HCT116 (cell line): ENCODE data around the gene MSANTD3. TPM values are rescaled to one million over a fixed set of nuclear protein-coding genes. Genes with fewer than 3 reads are reported as not detected.

ENCODE experiments used
- ATAC-seq: fragments of 200-7000 bp; cut with Tn5 transposase; 2 replicates; pipeline ENCODE4 v1.9.1; 2020; ENCODE audit warnings: mild to moderate bottlenecking, moderate library complexity
- BruUV-seq: library from RNA; stranded (reverse); fragments of 400-500 nt; replicated peaks from 2 replicates; lab custom pipeline; 2021; lab: Mats Ljungman, UMichigan
- CTCF ChIA-PET: fragments of 300-600 bp; sonication (Branson Sonifier 250); formaldehyde crosslinking; loops from one replicate; lab custom pipeline; 2021; ENCODE audit warnings: antibody characterized with exemption; lab: Charles Lee
- POLR2A ChIA-PET: fragments of 300-600, 350-600 bp; sonication (Branson Sonifier 250); formaldehyde crosslinking; loops from one replicate; lab custom pipeline; 2021; ENCODE audit warnings: antibody characterized with exemption; lab: Charles Lee
- RAD21 ChIA-PET, 2 experiments: fragments of 300-600 bp; sonication (Branson Sonifier 250); formaldehyde crosslinking; loops; one replicate each; lab custom pipeline; 2023; ENCODE audit warnings: low total read pairs in 2 of 2; ENCODE audit not compliant: uncharacterized antibody in 2 of 2, unreplicated experiment in 2 of 2, low non-redundant PET in 1 of 2; lab: Charles Lee
- DNase-seq: peaks from one replicate; pipeline ENCODE4 v3.0.0-alpha.2; 2010; ENCODE audit warnings: low read depth, low spot score
- H2AFZ ChIP-seq: fragments of 200-600 bp; shearing (Covaris generic), sonication (generic); 2 replicates; pipeline ENCODE4 v1.6.1; 2017; ENCODE audit warnings: low read depth, mixed run types, mixed read lengths, antibody characterized with exemption, low read length; ENCODE audit not compliant: poor library complexity, severe bottlenecking
- H3K27ac ChIP-seq: 2 replicates; pipeline ENCODE4 v1.5.1; 2012; ENCODE audit warnings: low read depth, low read length
- H3K27me3 ChIP-seq: fragments of 200-600 bp; sonication (generic); 2 replicates; pipeline ENCODE4 v1.6.1; 2016; ENCODE audit warnings: mixed run types, low read length, mixed read lengths; ENCODE audit not compliant: insufficient read depth
- H3K36me3 ChIP-seq, 2 experiments: fragments of 200-500 bp in 1 of 2; fragments of 200-600 bp in 1 of 2; sonication (Bioruptor generic) in 1 of 2; sonication (generic) in 1 of 2; 2 replicates each; pipeline versions ENCODE4 v1.5.1 to v1.6.1; 2014 to 2016; ENCODE audit warnings: low read length in 2 of 2, inconsistent platforms in 1 of 2, mixed read lengths in 1 of 2, mixed run types in 1 of 2; ENCODE audit not compliant: insufficient read depth in 2 of 2, control insufficient read depth in 1 of 2
- H3K4me1 ChIP-seq, 2 experiments: fragments of 200-600 bp in 1 of 2; sonication (generic) in 1 of 2; 2 replicates each; pipeline versions ENCODE4 v1.5.1 to v1.6.1; 2012 to 2017; ENCODE audit warnings: low read length in 2 of 2, inconsistent platforms in 1 of 2, mild to moderate bottlenecking in 1 of 2, mixed read lengths in 1 of 2, mixed run types in 1 of 2, moderate library complexity in 1 of 2; ENCODE audit not compliant: insufficient read depth in 2 of 2, control insufficient read depth in 1 of 2
- H3K4me2 ChIP-seq: fragments of 200-600 bp; sonication (generic); 2 replicates; pipeline ENCODE4 v1.6.1; 2017; ENCODE audit warnings: mixed run types, low read length, mixed read lengths
- H3K4me3 ChIP-seq, 2 experiments: fragments of 200-600 bp in 1 of 2; sonication (generic) in 1 of 2; replicated peaks in 1 of 2; 2 replicates each; pipeline ENCODE4 v1.5.1; 2011 to 2016; ENCODE audit warnings: low read length in 2 of 2, control low read depth in 1 of 2, low read depth in 1 of 2, mild to moderate bottlenecking in 1 of 2, mixed read lengths in 1 of 2, mixed run types in 1 of 2
- H3K79me2 ChIP-seq: fragments of 200-600 bp; sonication (generic); 2 replicates; pipeline ENCODE4 v1.6.1; 2017; ENCODE audit warnings: mild to moderate bottlenecking, mixed run types, low read length, moderate library complexity, mixed read lengths; ENCODE audit not compliant: insufficient read depth
- H3K9ac ChIP-seq: fragments of 200-600 bp; sonication (generic); 2 replicates; pipeline ENCODE4 v1.6.1; 2016; ENCODE audit warnings: low read length, mixed read lengths
- H3K9me2 ChIP-seq: fragments of 200-600 bp; sonication (generic), shearing (Covaris generic); 2 replicates; pipeline ENCODE4 v1.6.1; 2017; ENCODE audit warnings: mixed run types, mild to moderate bottlenecking, moderate library complexity; ENCODE audit not compliant: insufficient read depth
- H3K9me3 ChIP-seq, 2 experiments: fragments of 200-500 bp in 1 of 2; fragments of 200-600 bp in 1 of 2; sonication (Bioruptor generic) in 1 of 2; sonication (generic) in 1 of 2; 2 replicates each; pipeline ENCODE4 v1.6.1; 2014 to 2017; ENCODE audit warnings: low read length in 2 of 2, mixed read lengths in 2 of 2, inconsistent platforms in 1 of 2, low read depth in 1 of 2, mild to moderate bottlenecking in 1 of 2, mixed run types in 1 of 2, moderate library complexity in 1 of 2; ENCODE audit not compliant: control insufficient read depth in 1 of 2, insufficient read depth in 1 of 2
- H4K20me1 ChIP-seq: fragments of 200-600 bp; sonication (generic), shearing (Covaris generic); 2 replicates; pipeline ENCODE4 v1.6.1; 2017; ENCODE audit warnings: mixed run types, mild to moderate bottlenecking, moderate library complexity; ENCODE audit not compliant: insufficient read depth
- CEBPB ChIP-seq: IDR thresholded peaks from 2 replicates; pipeline ENCODE4 v1.6.1; 2012; ENCODE audit warnings: low read depth
- CTCF ChIP-seq, 3 experiments: fragments of 200-600 bp in 1 of 3; sonication (generic) in 1 of 3; IDR thresholded peaks in 2 of 3; conservative IDR thresholded peaks in 1 of 3; 2 replicates each; pipeline ENCODE4 v1.5.1; 2012 to 2017; ENCODE audit warnings: low read depth in 2 of 3, low read length in 2 of 3, antibody characterized with exemption in 1 of 3, borderline replicate concordance in 1 of 3, control low read depth in 1 of 3, mild to moderate bottlenecking in 1 of 3, mixed read lengths in 1 of 3, mixed run types in 1 of 3, moderate library complexity in 1 of 3; ENCODE audit not compliant: insufficient read depth in 1 of 3
- EGR1 ChIP-seq: IDR thresholded peaks from 2 replicates; pipeline ENCODE4 v1.6.1; 2012; ENCODE audit warnings: low read depth
- EZH2 ChIP-seq: fragments of 200-600 bp; sonication (generic); IDR thresholded peaks from 2 replicates; pipeline ENCODE4 v1.6.1; 2017; ENCODE audit warnings: antibody characterized with exemption, mixed run types
- EZH2phosphoT487 ChIP-seq: fragments of 200-600 bp; IDR thresholded peaks from 2 replicates; pipeline ENCODE4 v1.6.1; 2018; ENCODE audit warnings: antibody characterized with exemption, borderline replicate concordance
- JUND ChIP-seq: IDR thresholded peaks from 2 replicates; pipeline ENCODE4 v1.6.1; 2012
- MAX ChIP-seq: IDR thresholded peaks from 2 replicates; pipeline ENCODE4 v1.6.1; 2012
- POLR2A ChIP-seq: IDR thresholded peaks from 2 replicates; pipeline ENCODE4 v1.7.0; 2011; ENCODE audit warnings: borderline replicate concordance; ENCODE audit not compliant: insufficient read depth, insufficient read length; ENCODE audit errors: extremely low read depth
- POLR2AphosphoS5 ChIP-seq: IDR thresholded peaks from 2 replicates; pipeline ENCODE4 v1.6.1; 2011; ENCODE audit warnings: mild to moderate bottlenecking, low read depth, low read length, moderate library complexity
- SP1 ChIP-seq: IDR thresholded peaks from 2 replicates; pipeline ENCODE4 v1.6.1; 2012; ENCODE audit warnings: low read depth
- TCF7L2 ChIP-seq: IDR thresholded peaks from 2 replicates; pipeline ENCODE4 v1.7.0; 2011; ENCODE audit warnings: borderline replicate concordance, inconsistent platforms; ENCODE audit not compliant: insufficient read depth, insufficient read length; ENCODE audit errors: extremely low read depth
- YY1 ChIP-seq: IDR thresholded peaks from 2 replicates; pipeline ENCODE4 v1.6.1; 2011; ENCODE audit warnings: low read length, low read depth, moderate library complexity, mild to moderate bottlenecking; ENCODE audit not compliant: insufficient replicate concordance; ENCODE audit errors: extremely low read depth
- ZBTB33 ChIP-seq: IDR thresholded peaks from 2 replicates; pipeline ENCODE4 v1.6.1; 2011; ENCODE audit warnings: mild to moderate bottlenecking, low read length, moderate library complexity; ENCODE audit not compliant: insufficient replicate concordance; ENCODE audit errors: extremely low read depth
- ZFX ChIP-seq: fragments of 450-650 bp; IDR thresholded peaks from 2 replicates; pipeline ENCODE4 v1.6.1; 2017
- intact Hi-C: fragments of 100-400 bp; cut with micrococcal nuclease; formaldehyde crosslinking; loops from 2 replicates; pipeline ENCODE4 v1.10.0; 2022
- total RNA-seq: library from RNA; stranded (reverse); gene quantifications from one replicate; pipeline ENCODE4 v1.2.1, GENCODE V29; 2021; ENCODE audit not compliant: unreplicated experiment

The MSANTD3 gene
- total RNA-seq, 1 experiment from 2014 or later: 31.3 TPM

- TF ChIP-seq ZBTB33 (no peak), TCF7L2 (no peak), EZH2 (no peak), EZH2phosphoT487 (no peak), MAX (no peak), ZFX (no peak), POLR2A (no peak), SP1 (no peak)
- H3K27me3 ChIP-seq: no peaks in the 10 kb centered on the region
- H3K4me3 ChIP-seq: no peak overlapping the region
- H3K79me2 ChIP-seq: no peaks in the 10 kb centered on the region
- BruUV-seq: no TSS peak
- H3K27ac ChIP-seq: no peak overlapping the region
- ChIA-PET RAD21 (no interaction called here), CTCF (no interaction called here), POLR2A (interaction anchor here (0.6 kb wide), 1 partner anchor 67 kb away, joined by 4 read pairs; no protein-coding TSS in a partner anchor)
- no peak for DNase-seq
- no peaks in the 10 kb centered on the region for H3K36me3 ChIP-seq
- no peak for ATAC-seq
- intact Hi-C loops: no loop called here
- H4K20me1 ChIP-seq: no peaks in the 10 kb centered on the region
- H3K4me2 ChIP-seq: no peak overlapping the region
- no peaks in the 10 kb centered on the region for H3K9me2 ChIP-seq
- H2AFZ ChIP-seq: no peak overlapping the region
- no peaks in the 10 kb centered on the region for H3K4me1 ChIP-seq
- H3K9me3 ChIP-seq: no peaks in the 10 kb centered on the region
- H3K9ac ChIP-seq: no peak overlapping the region
Measured at GRCh38 chr9:100465274-100465673, 38.3 kb downstream of the MSANTD3 start.

- no peak for DNase-seq
- Histone ChIP-seq H2AFZ (no peak overlapping the region), H4K20me1 (no peaks in the 10 kb centered on the region), H3K9ac (no peak overlapping the region), H3K27me3 (no peaks in the 10 kb centered on the region), H3K9me2 (no peaks in the 10 kb centered on the region), H3K27ac (no peak overlapping the region), H3K36me3 (no peaks in the 10 kb centered on the region), H3K4me1 (no peaks in the 10 kb centered on the region), H3K9me3 (no peaks in the 10 kb centered on the region), H3K4me3 (no peak overlapping the region), H3K79me2 (no peaks in the 10 kb centered on the region), H3K4me2 (no peak overlapping the region)
- CTCF ChIA-PET: no interaction called here
- POLR2A ChIA-PET: interaction anchor here (0.5 kb wide), 1 partner anchor 61 kb away, joined by 3 read pairs; no protein-coding TSS in a partner anchor
- intact Hi-C loops: no loop called here
- ATAC-seq: no peak
- RAD21 ChIA-PET: no interaction called here
- no TSS peak for BruUV-seq
- TF ChIP-seq JUND (no peak), CTCF (IDR thresholded peaks at IDR 0.05 in 2 of 3, conservative IDR thresholded peaks at IDR 0.05 in 1 of 3; ENCODE audit: borderline replicate concordance in 1 of 3, insufficient read depth in 1 of 3, low read depth in 2 of 3, low read length in 2 of 3) (no peak), ZBTB33 (no peak), EZH2phosphoT487 (no peak), POLR2AphosphoS5 (no peak), CEBPB (no peak), YY1 (no peak), EGR1 (no peak)
Measured at GRCh38 chr9:100465761-100466160, 38.8 kb downstream of the MSANTD3 start.
